ENCODE results near the gene HCRTR1. TPM values are rescaled to one million over a fixed set of nuclear protein-coding genes. Genes with fewer than 3 reads are reported as not detected.
A peak's percentile ranks its signal among the peaks of the same experiment; 100 is the strongest.
"Not testable (repeated sequence)": the region's sequence is repeated elsewhere in the genome, so short reads cannot be mapped to it uniquely, and the experiment has no call there.

HCRTR1 gene
- total RNA-seq, 3 donors from 2014 or later = not detected

DNA sequence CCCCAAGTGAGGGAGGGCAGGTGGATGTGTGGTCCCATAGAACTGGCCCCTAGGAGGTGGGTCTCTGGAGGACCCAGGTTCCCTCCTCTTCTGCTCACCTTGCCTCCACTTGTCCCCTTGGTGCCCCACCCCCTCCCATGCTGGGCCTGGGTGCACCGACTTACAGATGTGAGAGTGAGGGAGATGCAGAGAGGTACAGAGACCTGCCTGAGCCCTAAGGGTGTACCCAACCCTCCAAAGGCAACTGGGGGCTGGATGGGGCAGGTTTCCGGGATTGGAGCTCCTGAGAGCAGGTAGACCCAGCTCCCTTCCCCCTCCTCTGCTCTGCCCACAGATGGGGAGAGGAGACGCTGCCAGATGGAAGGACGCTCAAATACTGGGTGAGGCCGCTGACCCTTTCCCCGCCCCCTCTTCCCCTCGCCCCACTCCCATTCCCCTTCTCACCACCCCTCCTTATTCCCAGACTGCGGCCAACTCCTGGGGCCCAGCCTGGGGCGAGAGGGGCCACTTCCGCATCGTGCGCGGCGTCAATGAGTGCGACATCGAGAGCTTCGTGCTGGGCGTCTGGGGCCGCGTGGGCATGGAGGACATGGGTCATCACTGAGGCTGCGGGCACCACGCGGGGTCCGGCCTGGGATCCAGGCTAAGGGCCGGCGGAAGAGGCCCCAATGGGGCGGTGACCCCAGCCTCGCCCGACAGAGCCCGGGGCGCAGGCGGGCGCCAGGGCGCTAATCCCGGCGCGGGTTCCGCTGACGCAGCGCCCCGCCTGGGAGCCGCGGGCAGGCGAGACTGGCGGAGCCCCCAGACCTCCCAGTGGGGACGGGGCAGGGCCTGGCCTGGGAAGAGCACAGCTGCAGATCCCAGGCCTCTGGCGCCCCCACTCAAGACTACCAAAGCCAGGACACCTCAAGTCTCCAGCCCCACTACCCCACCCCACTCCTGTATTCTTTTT is 30.8 kb upstream of the HCRTR1 start:
- Mint-ChIP-seq H3K4me1 (ENCODE audit: low read depth) (no peaks in the 10 kb centered on the region), H3K9me3 (no peaks in the 10 kb centered on the region), H3K36me3 (ENCODE audit: insufficient read depth) (no peaks in the 10 kb centered on the region), H3K27me3 (ENCODE audit: low read depth) (peaks cover 26% of the 10 kb centered on the region), H3K4me3 (no peak overlapping the region)
- DNase-seq (no peak), ATAC-seq (no peak)

DNA sequence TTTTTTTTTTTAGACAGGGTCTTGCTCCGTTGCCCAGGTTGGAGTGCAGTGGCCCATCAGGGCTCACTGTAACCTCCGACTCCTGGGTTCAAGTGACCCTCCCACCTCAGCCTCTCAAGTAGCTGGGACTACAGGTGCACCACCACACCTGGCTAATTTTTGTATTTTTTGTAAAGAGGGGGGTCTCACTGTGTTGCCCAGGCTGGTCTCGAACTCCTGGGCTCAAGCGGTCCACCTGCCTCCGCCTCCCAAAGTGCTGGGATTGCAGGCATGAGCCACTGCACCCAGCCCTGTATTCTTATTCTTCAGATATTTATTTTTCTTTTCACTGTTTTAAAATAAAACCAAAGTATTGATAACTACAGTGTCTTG is 30.2 kb upstream of the HCRTR1 start:
- ATAC-seq; H3K36me3 Mint-ChIP-seq (ENCODE audit: insufficient read depth); DNase-seq; H3K4me3 Mint-ChIP-seq; H3K9me3 Mint-ChIP-seq; H3K4me1 Mint-ChIP-seq (ENCODE audit: low read depth): not testable (repeated sequence)
- H3K27me3 Mint-ChIP-seq (ENCODE audit: low read depth) = peaks cover 33% of the 10 kb centered on the region

DNA sequence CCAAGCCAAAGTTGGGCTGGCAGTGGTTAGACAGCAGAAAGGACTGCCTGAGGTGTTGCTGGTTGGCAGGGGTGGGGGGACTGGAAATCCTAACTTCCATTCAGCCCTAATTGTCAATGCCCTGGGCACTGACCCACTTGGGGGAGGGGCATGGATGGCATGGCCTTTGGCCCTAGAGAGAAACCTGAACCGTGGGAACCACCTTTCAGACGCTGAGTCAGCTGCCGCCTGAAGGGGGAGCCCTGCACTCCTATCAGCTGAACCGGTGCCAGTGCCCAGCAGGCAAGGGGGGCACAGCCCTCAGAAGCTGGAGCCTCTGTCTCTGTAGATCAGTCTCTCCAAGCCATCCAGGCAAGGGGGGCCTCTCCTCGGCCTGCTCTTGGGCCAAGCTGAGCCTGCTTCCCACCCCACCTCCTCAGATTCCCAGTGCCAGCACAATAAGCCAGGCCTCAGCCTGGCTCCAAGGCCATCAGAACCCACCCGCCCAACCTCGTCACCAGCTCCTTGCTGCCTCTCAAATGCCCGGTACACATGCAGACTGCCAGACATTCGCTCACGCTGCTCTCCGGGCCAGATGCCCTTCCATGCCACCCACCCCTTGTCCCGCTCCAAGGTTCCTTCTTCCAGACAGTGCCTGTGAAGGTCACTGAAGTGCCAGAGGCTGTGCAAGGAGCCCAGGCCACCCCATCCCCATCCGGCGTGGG is 29.6 kb upstream of the HCRTR1 start:
- no peaks in the 10 kb centered on the region for H3K36me3 Mint-ChIP-seq (ENCODE audit: insufficient read depth)
- peak; percentile 71 for ATAC-seq

DNA sequence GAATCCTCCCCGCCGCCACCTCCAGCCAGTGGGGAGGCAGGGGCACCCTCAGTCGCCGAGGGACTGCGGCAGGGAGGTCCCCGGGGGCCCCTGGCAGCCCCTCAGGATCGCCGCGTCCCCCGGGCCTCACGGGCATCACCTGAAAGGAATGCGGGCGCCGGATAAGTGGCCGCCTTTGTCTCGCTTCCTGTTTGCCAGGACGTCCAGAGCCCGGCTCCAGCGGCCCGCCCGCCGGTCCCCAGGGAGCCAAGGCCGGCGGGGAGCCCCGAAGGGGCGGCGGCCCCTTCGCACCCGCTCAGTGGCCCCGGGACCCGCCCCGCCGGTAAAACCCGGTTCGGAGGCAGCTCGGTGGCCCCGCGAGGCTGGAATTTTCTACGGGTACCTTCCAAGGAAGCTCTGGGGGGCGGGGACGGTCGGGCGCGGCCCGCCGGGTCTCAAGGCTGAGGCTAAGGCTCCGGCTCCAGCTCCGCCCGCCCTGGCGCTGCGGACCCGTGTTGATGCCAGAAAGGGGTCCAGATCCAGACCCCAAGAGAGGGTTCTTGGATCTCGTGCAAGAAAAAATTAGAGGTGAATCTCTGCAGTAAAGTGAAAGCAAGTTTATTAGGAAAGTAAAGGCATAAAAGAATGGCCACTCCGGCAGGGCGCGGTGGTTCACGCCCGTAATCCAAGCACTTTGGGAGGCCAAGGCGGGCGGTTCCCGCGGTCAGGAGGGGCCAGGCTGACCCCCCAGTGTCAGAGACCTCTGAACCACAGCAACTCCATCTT is 28.6 kb upstream of the HCRTR1 start:
- Mint-ChIP-seq H3K4me3 (no peak overlapping the region), H3K9me3 (no peaks in the 10 kb centered on the region), H3K36me3 (ENCODE audit: insufficient read depth) (no peaks in the 10 kb centered on the region)

More for the DNA sequence above, 29.6 kb upstream of the HCRTR1 start:
- H3K4me3 Mint-ChIP-seq = no peak overlapping the region
- H3K27me3 Mint-ChIP-seq (ENCODE audit: low read depth) = peaks cover 39% of the 10 kb centered on the region
- no peaks in the 10 kb centered on the region for H3K9me3 Mint-ChIP-seq
- DNase-seq = peak; percentile 32
- H3K4me1 Mint-ChIP-seq (ENCODE audit: low read depth) = no peaks in the 10 kb centered on the region

DNA sequence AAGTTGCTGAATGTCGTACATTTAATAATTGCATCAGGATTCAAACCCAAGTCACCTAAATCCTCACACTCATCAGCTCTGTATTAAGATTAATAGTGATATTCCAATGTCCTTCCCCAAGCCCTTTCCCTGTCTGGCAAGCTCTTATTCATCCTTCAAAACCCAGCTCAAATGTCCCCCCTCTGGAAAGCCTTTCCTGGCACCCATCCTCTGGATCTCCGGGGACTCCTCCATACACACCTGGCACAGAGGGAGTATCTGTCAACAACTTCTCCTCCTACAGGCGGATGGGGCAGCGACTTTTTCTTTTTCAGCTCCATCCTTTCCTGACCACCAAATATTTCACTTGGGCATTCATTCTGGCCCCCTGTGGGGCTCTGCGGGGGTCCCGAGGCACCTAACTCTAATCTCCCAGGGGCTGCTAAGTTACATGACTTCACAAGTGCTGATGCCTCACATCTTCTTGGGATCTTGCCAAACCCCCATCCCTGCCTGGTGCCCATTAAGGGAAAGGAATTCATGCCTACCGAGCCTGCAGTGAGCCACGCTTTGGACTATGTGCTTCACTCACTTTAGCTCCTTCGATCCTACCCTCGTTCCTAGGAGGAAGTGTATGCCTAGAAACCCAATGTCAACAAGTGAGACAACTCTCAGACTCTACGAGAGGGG is 25.9 kb upstream of the HCRTR1 start:
- Mint-ChIP-seq H3K27me3 (ENCODE audit: low read depth) (peaks cover 45% of the 10 kb centered on the region), H3K4me3 (no peak overlapping the region), H3K9me3 (no peaks in the 10 kb centered on the region), H3K4me1 (ENCODE audit: low read depth) (no peaks in the 10 kb centered on the region), H3K36me3 (ENCODE audit: insufficient read depth) (no peaks in the 10 kb centered on the region)
- DNase-seq (no peak), ATAC-seq (no peak)

More for the DNA sequence above, 28.6 kb upstream of the HCRTR1 start:
- no peak for ATAC-seq
- Mint-ChIP-seq H3K27me3 (ENCODE audit: low read depth) (peaks cover 40% of the 10 kb centered on the region), H3K4me1 (ENCODE audit: low read depth) (no peaks in the 10 kb centered on the region)
- no peak for DNase-seq

DNA sequence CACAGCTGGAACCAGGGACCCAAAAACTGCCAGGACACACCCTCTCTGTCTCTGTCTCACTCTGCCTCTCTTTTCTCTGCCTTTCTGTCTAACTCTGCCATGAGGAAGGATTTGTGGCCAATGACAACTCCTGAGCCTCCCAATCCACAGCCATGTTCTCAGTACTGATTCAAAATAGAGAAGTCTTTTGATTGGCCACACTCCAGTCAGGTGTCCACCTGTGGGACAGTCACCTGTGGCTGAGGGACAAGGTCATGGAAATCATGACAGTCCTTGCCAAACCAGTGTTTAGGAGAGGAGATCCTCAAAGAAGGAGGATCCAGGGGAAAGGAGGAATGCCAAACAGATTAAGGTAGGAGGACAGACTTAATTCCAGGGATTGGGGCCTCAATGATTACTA is 25.4 kb upstream of the HCRTR1 start:
- ATAC-seq (no peak), DNase-seq (no peak)
- no peaks in the 10 kb centered on the region for H3K36me3 Mint-ChIP-seq (ENCODE audit: insufficient read depth)
- H3K27me3 Mint-ChIP-seq (ENCODE audit: low read depth) = peaks cover 46% of the 10 kb centered on the region
- no peaks in the 10 kb centered on the region for H3K4me1 Mint-ChIP-seq (ENCODE audit: low read depth)
- H3K4me3 Mint-ChIP-seq = no peak overlapping the region
- H3K9me3 Mint-ChIP-seq = no peaks in the 10 kb centered on the region

DNA sequence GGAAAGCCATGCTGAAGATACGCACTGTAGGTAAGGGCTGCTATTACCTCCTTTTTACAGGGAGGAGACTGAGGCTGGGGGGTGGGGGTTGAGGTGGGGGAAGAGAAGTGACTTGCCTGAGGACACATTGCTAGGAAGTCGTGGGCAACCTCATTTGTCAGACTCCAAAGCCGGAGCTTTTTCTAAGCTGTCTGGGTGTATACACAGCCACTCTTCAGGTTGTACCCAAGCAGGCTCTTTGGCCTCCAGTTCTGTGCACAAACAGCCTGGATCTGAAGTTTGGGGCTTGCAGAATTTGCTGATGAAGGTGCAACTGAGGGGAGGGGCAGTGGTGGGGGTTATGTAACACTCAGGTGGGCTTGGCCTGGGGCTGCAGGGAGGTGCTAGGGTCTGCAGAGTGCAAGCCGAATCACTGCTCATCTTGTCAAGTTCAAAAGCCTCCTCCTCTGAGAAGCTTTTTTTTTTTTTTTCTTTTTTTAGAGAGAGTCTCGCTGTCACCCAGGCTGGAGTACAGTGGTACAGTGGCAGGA is 24.3 kb upstream of the HCRTR1 start:
- no peaks in the 10 kb centered on the region for H3K4me1 Mint-ChIP-seq (ENCODE audit: low read depth)
- H3K9me3 Mint-ChIP-seq = no peaks in the 10 kb centered on the region
- H3K4me3 Mint-ChIP-seq = no peak overlapping the region
- H3K36me3 Mint-ChIP-seq (ENCODE audit: insufficient read depth) = no peaks in the 10 kb centered on the region
- DNase-seq (no peak), ATAC-seq (no peak)
- peaks cover 41% of the 10 kb centered on the region for H3K27me3 Mint-ChIP-seq (ENCODE audit: low read depth)

DNA sequence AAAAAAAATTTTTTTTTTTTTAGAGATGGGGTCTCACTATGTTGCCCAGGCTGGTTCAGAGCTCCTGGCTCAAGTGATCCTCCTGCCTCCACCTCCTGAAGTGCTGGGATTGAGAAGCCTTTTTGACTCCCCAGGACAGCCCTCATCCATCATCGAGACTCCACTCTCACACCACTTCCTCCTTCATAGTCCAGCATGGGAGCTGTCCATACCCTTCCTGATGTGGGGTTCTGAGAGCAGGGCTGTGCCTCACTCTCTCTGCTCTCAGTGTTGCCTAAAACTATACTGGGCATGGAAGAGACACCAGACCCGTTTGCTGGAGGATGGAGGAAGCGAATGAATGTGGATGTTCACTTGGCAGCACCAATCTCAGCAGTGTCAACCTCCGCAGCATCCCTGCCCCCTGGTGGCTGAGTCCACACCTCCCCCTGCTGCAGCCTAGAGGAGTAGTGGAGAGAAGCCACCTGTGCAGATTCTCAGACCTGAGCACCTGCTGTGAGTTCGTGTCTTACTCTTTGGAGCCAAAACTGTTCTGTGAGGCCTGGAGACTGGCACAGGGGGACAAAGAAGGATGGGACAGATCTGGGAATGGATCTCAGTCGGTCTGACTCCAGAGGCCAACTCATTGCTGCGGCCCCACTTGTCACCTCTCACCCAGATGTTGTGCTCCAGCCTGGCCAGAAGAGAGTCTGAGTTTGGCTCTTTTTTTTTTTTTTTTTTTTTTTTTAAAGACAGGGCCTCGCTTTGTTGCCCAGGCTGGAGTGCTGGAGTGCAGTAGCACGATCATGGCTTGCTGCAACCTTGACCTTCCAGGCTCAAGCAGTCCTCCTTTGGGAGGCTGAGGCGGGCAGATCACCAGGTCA is 23.5 kb upstream of the HCRTR1 start:
- Mint-ChIP-seq H3K9me3 (no peaks in the 10 kb centered on the region), H3K4me1 (ENCODE audit: low read depth) (no peaks in the 10 kb centered on the region), H3K4me3 (no peak overlapping the region), H3K36me3 (ENCODE audit: insufficient read depth) (no peaks in the 10 kb centered on the region), H3K27me3 (ENCODE audit: low read depth) (peaks cover 40% of the 10 kb centered on the region)
- peak; percentile 76 to 90 for ATAC-seq
- peak; percentile 67 for DNase-seq

DNA sequence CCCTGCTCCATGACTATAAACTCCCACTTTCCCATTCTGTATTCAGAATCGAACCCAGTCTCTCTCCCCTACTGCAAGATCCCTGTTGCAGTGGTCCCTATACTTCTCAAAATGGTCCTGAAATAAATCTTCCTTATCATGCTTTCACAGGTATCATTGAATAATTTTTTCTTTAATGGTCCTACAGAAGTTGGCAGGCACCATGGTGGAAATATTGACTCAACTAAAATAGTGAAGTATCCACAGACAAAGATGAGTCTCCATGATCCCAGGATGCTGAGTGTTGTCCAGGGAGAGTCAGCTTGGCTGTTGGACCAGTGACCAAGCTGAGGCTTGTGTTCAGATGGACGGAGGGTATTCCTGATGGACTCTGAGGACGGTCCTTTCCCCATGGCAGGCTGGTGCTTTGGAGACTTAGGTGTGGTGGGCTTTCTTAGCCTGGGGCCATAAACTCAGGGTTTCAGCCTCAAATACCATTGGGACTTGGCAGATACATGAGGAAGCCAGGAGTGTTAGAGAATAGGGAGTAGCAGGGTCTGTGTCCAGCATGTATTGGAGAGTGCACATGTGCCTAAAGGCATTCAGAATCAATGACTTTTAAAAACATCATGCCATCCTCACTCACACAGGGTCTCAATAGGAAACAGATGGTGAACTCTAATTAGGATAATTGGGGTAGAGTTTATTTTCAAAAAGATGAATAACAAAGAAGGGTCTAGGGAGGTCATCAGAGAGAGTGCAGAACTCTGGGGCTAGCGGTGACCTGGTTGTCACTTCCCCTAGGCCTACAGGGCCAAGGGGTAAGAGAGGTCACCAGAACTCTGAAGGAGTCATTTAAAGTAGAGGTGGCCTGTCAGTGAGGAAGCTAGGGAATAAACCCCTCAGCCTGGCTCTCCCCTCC is 21.4 kb upstream of the HCRTR1 start:
- Mint-ChIP-seq H3K4me3 (no peak overlapping the region), H3K4me1 (ENCODE audit: low read depth) (no peaks in the 10 kb centered on the region), H3K27me3 (ENCODE audit: low read depth) (peaks cover 27% of the 10 kb centered on the region), H3K36me3 (ENCODE audit: insufficient read depth) (no peaks in the 10 kb centered on the region), H3K9me3 (no peaks in the 10 kb centered on the region)
- ATAC-seq (no peak), DNase-seq (no peak)

DNA sequence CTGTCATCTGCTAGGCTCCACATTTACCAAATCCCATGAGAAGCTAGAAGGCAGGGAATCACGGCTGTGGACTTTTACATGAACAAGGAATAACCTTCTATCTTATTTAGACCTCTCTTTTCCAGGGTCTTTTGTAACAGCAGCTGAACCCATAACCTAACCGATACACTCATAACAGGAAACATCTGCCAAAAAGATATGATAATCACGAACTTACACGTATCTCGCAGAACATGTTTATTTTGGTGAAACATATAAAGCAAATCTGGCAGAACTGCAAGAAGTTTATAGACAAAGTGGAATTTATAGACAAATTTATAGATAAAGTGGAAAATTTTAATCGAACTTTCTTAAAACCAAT is 20.8 kb upstream of the HCRTR1 start:
- Mint-ChIP-seq H3K4me3 (no peak overlapping the region), H3K9me3 (no peaks in the 10 kb centered on the region), H3K27me3 (ENCODE audit: low read depth) (peaks cover 23% of the 10 kb centered on the region), H3K36me3 (ENCODE audit: insufficient read depth) (no peaks in the 10 kb centered on the region), H3K4me1 (ENCODE audit: low read depth) (no peaks in the 10 kb centered on the region)
- DNase-seq (no peak), ATAC-seq (no peak)

DNA sequence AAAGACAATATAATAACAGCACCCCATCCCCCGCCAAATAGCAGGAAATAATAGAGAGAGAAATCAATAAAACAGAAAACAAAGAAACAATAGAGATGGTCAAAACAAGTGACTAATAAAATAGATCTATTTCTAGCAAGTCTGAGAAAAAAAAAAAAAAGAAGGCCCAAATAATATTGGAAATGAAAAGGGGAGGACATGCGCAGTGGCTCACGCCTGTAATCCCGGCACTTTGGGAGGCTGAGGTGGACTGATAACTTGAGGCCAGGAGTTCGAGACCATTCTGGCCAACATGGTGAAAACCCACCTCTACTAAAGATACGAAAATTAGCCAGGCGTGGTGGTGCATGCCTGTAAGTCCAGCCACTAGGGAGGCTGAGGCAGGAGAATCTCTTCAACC is 18.5 kb upstream of the HCRTR1 start:
- DNase-seq (no peak), ATAC-seq (no peak)
- Mint-ChIP-seq H3K4me3 (no peak overlapping the region), H3K9me3 (no peaks in the 10 kb centered on the region), H3K36me3 (ENCODE audit: insufficient read depth) (no peaks in the 10 kb centered on the region), H3K27me3 (ENCODE audit: low read depth) (peaks cover 12% of the 10 kb centered on the region), H3K4me1 (ENCODE audit: low read depth) (no peaks in the 10 kb centered on the region)

DNA sequence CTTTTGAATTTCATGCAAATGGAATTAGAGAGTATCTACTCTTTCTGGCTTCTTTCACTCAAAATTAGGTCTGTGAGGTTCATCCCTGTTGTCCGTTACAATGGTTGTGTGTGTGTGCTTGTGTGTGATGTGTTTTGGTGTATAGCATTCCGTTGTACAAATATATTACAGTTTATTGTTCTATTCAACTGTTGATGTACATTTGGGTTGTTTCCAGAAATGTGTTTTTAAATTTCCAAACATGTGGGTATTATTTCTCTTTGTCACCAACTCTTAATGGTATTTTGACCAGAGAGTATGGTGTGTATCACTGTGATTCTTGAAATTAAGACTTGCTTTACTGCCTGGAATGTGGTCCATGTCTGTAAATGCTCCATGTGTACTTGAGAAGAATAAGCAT is 16.8 kb upstream of the HCRTR1 start:
- no peak for DNase-seq
- no peaks in the 10 kb centered on the region for H3K36me3 Mint-ChIP-seq (ENCODE audit: insufficient read depth)
- peaks cover 12% of the 10 kb centered on the region for H3K27me3 Mint-ChIP-seq (ENCODE audit: low read depth)
- no peak for ATAC-seq
- no peak overlapping the region for H3K4me3 Mint-ChIP-seq
- H3K9me3 Mint-ChIP-seq = no peaks in the 10 kb centered on the region
- H3K4me1 Mint-ChIP-seq (ENCODE audit: low read depth) = peaks cover under 1% of the 10 kb centered on the region

All from activated T-cell treated with anti-CD3 and anti-CD28 coated beads, Interleukin-2, amount 50 U/mL, for 4 hours (primary cell).